Activated naive CD8-positive, alpha-beta T cell (primary cell): ENCODE measurements around the gene ATP8B4.

Experiments used
- H3K27ac Mint-ChIP-seq: one replicate; pipeline ENCODE4 v1.8.0; 2021; ENCODE audit warnings: mixed read lengths
- H3K27me3 Mint-ChIP-seq: one replicate; pipeline ENCODE4 v1.8.0; 2021; ENCODE audit warnings: mixed read lengths
- H3K36me3 Mint-ChIP-seq: one replicate; pipeline ENCODE4 v1.8.0; 2021; ENCODE audit warnings: mixed read lengths
- H3K4me1 Mint-ChIP-seq: one replicate; pipeline ENCODE4 v1.8.0; 2021; ENCODE audit warnings: low read depth, mixed read lengths
- H3K4me3 Mint-ChIP-seq: one replicate; pipeline ENCODE4 v1.8.0; 2021; ENCODE audit warnings: mild to moderate bottlenecking, mixed read lengths
- H3K9me3 Mint-ChIP-seq: one replicate; pipeline ENCODE4 v1.8.0; 2021; ENCODE audit warnings: low read depth, mixed read lengths

The ATP8B4 gene

DNA sequence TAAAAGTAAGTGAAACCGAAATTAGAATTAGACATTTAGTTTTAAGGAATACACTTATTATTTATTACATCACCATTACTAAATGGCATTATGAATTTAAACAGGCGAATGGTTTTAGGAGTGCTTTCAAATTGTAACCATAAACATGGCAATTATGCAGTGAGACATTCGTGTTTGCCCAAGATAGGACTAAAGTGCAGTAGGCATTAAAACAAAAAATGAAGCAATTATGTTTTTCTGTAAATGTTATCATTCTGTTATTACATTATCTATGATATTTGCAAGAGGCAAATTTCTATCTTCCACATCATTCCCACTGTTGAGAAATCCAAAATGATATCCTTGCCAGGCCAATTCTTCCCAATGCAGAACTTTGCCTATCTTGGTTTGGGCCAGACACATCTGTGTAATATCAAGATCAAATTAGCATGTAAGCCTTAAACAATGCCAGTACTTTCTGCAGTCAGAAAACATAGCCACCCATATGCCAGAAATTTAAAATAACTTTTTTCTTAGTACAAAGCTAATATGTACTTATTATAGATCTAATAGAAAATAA, 156.9 kb downstream of the ATP8B4 start:
- H3K27me3 Mint-ChIP-seq = peaks cover 3% of the 10 kb centered on the region
- peaks cover 4% of the 10 kb centered on the region for H3K9me3 Mint-ChIP-seq
- H3K27ac Mint-ChIP-seq = no peak overlapping the region
- no peak overlapping the region for H3K4me3 Mint-ChIP-seq
- H3K36me3 Mint-ChIP-seq = no peaks in the 10 kb centered on the region
- no peaks in the 10 kb centered on the region for H3K4me1 Mint-ChIP-seq

DNA sequence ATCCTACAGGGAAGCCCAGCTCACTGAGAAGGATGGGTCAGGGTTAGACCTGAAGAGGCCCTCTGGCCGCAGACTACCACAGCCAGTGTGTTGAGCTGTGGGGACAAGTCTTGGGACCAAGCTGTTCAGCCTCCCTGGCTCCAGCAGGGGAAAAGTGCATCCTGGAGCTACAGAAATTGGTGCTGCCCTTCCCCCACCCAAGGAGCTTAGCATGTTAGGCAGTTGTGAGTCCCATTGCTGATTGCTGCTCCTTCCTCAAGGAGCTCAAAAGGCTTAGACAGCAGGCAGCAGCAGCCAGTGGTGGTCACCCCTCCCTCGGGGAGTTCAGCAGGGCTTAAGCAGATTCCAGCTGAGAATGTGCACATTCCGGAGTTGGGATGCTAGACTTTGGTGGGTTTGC, 165.6 kb downstream of the ATP8B4 start:
- H3K4me1 Mint-ChIP-seq = no peaks in the 10 kb centered on the region
- H3K36me3 Mint-ChIP-seq = no peaks in the 10 kb centered on the region
- peaks cover 8% of the 10 kb centered on the region for H3K27me3 Mint-ChIP-seq
- no peak overlapping the region for H3K4me3 Mint-ChIP-seq
- H3K9me3 Mint-ChIP-seq = peaks cover 17% of the 10 kb centered on the region
- no peak overlapping the region for H3K27ac Mint-ChIP-seq

DNA sequence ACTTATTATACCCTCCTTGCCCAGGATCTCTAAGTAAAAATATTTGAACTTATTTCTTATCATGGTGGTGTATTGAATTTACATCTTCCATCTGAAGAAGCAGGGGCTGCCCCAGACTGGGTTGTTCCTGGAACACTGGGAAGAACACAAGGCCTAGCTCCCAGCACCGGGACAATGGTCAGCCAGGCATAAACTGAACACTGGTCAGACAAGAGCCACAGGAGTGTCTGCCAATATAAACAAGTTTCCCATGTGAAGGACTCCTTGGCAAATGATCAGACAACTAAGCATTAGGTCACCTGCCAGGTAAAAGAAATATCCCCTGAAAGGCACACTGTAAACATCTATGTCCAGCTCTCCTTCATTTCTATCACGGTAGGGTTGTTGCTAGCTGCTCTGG, 172.4 kb downstream of the ATP8B4 start:
- H3K4me1 Mint-ChIP-seq = no peaks in the 10 kb centered on the region
- peaks cover 30% of the 10 kb centered on the region for H3K9me3 Mint-ChIP-seq
- peaks cover 1% of the 10 kb centered on the region for H3K27me3 Mint-ChIP-seq
- no peak overlapping the region for H3K4me3 Mint-ChIP-seq
- H3K27ac Mint-ChIP-seq = no peak overlapping the region
- peaks cover 2% of the 10 kb centered on the region for H3K36me3 Mint-ChIP-seq

DNA sequence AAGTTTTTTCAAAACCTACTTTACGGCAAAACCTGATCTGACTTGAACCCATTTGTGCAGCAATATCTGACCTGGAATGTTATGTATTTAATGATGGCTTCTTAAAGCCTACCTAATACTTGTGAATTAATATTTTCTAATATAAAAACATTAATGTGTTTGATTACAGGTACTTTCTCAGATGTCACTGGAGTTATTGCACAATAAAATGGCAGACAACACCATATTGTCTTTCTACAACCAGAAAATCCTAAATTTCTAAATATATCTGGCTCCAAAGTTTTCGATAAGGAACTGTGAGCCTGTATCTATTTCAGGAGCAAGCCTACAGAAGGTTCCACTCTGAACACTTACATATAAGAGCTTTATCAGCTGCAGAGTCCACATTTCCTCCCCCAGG, 184.5 kb downstream of the ATP8B4 start:
- Mint-ChIP-seq H3K27me3 (peaks cover 4% of the 10 kb centered on the region), H3K4me1 (no peaks in the 10 kb centered on the region), H3K9me3 (no peaks in the 10 kb centered on the region), H3K27ac (no peak overlapping the region), H3K36me3 (no peaks in the 10 kb centered on the region), H3K4me3 (no peak overlapping the region)

DNA sequence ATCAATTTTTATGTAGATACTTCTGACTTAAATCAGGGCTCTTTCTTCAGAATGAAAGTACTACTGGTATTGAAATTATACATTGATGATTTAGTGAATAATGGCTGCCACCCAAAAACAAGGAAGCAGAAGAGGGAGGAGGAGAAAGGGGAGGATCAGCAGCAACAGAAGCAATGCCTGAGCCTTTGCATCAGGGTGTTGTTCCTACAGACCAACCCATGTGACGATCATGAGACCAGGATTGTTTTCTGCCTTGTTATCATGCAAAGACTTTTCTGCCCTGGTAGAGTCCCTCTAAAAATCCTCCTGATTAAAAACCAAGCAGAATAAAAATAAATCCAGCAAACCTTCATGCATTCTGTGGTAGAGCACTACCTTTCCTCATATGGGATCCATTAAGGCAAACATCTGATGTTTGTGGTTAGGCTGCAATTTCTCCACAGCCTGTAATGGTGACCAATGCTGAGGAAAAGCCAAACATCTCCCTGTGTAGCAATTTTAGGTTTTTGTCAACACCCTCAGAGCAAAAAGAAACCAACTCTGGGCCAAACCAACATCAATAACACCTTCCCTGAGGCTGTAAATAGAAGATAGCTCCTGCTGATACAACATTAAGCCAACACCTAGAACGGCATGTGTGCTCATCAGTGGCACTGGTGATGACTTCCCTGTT, 191.7 kb downstream of the ATP8B4 start:
- no peak overlapping the region for H3K27ac Mint-ChIP-seq
- no peaks in the 10 kb centered on the region for H3K4me1 Mint-ChIP-seq
- no peak overlapping the region for H3K4me3 Mint-ChIP-seq
- peaks cover 4% of the 10 kb centered on the region for H3K27me3 Mint-ChIP-seq
- no peaks in the 10 kb centered on the region for H3K9me3 Mint-ChIP-seq
- H3K36me3 Mint-ChIP-seq = no peaks in the 10 kb centered on the region

DNA sequence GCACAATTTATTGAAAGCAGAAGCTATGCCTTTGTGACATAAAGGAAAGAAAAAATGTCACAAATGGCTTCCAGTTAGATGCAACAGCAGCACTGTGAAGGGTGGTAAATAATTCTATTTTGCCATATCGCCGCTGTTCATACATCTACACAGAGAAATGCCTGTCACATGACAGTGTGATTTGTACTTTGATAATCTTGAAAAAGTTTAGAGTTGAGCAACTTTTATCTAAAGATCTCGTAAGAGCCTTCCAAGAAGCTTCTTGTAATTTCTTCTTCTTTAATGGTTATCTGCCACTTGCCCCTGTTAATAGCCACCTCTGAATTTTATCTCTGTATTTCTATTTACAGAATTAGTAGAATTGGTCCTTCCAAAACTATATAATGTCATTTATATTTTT, 192.3 kb downstream of the ATP8B4 start:
- H3K9me3 Mint-ChIP-seq = no peaks in the 10 kb centered on the region
- H3K4me3 Mint-ChIP-seq = no peak overlapping the region
- H3K27me3 Mint-ChIP-seq = peaks cover 4% of the 10 kb centered on the region
- H3K4me1 Mint-ChIP-seq = no peaks in the 10 kb centered on the region
- H3K36me3 Mint-ChIP-seq = no peaks in the 10 kb centered on the region
- no peak overlapping the region for H3K27ac Mint-ChIP-seq

DNA sequence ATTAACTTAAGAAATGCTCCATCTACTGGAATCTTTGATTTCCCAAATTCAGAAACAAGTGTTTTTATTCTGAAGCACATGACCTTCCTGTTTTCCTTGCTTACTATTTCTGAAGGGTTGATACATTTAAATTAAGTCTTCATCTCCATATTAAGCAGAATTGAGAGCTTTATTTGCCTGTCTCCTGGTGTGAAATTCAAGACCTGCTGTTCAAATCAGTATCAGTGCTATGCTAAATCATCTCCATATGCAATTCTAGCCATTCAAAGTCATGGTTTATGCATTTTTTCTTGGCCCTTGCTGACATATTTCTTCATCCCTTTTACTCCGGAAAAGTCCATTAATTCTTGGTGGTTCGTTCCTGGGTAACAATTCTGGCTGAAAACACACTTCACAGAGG, 195.4 kb downstream of the ATP8B4 start:
- Mint-ChIP-seq H3K27ac (no peak overlapping the region), H3K4me1 (no peaks in the 10 kb centered on the region), H3K4me3 (no peak overlapping the region), H3K27me3 (peaks cover 4% of the 10 kb centered on the region), H3K9me3 (no peaks in the 10 kb centered on the region), H3K36me3 (no peaks in the 10 kb centered on the region)

DNA sequence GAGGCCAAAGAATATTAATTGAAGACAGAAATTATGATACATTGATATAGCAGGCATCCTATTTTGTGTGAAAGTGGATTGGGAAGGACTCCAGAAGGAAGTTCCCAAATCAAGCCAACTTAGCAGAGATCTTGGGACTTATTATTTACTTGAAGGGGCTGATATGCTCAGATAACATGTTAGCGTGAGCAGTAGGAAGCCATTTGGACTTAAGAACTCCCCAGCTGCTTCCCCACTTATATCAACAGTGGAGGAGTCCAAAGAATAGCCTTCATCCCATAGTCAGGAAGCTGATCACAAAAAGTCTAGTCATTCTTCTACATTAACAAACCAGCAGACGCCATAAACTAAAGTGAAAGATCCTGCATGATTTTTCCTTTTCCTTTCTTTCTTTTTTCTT, 200.0 kb downstream of the ATP8B4 start:
- no peaks in the 10 kb centered on the region for H3K4me1 Mint-ChIP-seq
- no peaks in the 10 kb centered on the region for H3K36me3 Mint-ChIP-seq
- peaks cover 1% of the 10 kb centered on the region for H3K27me3 Mint-ChIP-seq
- H3K4me3 Mint-ChIP-seq = no peak overlapping the region
- H3K9me3 Mint-ChIP-seq = peaks cover 4% of the 10 kb centered on the region
- no peak overlapping the region for H3K27ac Mint-ChIP-seq

DNA sequence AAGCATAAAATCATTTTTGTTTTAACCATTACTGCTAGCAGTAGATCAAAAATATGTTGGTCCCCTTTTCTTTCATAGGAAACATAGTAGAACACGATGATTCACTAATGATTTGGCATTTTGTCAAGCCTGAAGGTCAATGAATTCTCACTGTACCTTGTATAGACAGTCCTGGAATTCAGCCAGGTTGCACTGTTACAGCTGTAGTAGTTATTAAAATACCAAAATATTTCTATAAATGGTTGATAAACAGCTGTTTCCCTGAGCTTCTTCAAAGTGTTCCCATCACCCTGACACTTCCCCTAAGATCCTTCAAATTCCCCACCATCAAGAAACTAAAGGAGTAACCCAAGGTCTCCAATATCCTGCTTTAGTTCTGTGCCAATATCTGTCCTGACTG, 200.9 kb downstream of the ATP8B4 start:
- peaks cover 4% of the 10 kb centered on the region for H3K9me3 Mint-ChIP-seq
- H3K36me3 Mint-ChIP-seq = no peaks in the 10 kb centered on the region
- H3K4me3 Mint-ChIP-seq = no peak overlapping the region
- H3K27ac Mint-ChIP-seq = no peak overlapping the region
- H3K27me3 Mint-ChIP-seq = peaks cover 1% of the 10 kb centered on the region
- H3K4me1 Mint-ChIP-seq = no peaks in the 10 kb centered on the region

DNA sequence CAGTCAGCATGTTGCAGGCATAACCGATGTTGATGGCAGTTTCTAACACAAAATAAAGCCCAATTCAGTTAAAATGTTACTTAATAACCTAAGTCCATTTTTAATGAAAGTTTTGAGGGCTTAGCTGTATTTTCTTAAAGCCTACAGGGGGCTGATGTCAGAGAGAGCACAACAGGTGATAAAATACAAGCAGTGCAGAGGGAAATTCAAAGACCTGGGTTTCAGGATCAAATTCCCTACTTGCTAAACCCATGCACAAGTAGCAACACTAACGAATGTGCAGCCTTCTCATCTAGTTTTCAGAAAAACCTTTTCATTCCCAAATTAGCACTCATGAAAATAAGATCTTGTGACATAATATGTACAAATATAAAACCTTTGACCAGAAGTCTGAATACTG, 202.0 kb downstream of the ATP8B4 start:
- Mint-ChIP-seq H3K9me3 (peaks cover 4% of the 10 kb centered on the region), H3K36me3 (no peaks in the 10 kb centered on the region), H3K4me3 (no peak overlapping the region), H3K27ac (no peak overlapping the region), H3K27me3 (peaks cover 1% of the 10 kb centered on the region), H3K4me1 (no peaks in the 10 kb centered on the region)

DNA sequence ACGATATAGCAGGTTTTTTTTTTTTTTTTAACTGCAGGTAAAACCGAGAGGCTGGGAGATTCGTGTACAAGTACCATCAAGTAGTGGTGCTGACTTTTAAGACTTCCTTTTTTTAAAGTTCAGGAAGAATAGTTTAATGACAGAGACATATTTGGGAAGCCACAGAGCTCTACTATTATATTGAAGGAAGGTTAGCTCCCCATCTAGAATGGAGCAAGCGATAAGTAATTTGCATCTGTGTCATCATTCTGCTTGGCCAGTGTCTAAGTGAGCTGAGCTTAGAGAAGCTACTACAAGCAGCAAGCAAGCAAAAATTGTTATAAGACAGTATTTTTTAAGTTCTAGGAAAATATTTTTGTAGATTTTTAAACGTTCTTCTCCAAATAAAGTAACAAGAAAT, 203.2 kb downstream of the ATP8B4 start:
- H3K9me3 Mint-ChIP-seq = peaks cover 4% of the 10 kb centered on the region
- H3K4me1 Mint-ChIP-seq = no peaks in the 10 kb centered on the region
- no peak overlapping the region for H3K4me3 Mint-ChIP-seq
- H3K27ac Mint-ChIP-seq = no peak overlapping the region
- peaks cover 1% of the 10 kb centered on the region for H3K27me3 Mint-ChIP-seq
- no peaks in the 10 kb centered on the region for H3K36me3 Mint-ChIP-seq

DNA sequence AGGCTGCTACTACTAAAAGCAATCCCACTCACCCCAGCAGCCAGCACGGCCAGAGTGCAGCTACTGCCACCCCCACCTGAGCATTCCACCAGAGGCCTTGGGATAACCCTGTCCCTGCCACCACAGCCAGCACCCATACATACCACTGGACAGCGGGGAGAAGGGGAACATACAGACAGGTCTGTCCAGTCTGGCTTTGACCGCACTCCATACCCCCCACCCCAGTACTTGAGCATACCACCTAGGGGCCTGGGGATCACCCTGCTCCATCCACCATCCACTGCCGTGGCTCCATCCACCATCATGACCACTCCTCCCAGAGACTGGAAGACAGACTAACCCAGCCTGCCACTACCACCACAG, 210.1 kb downstream of the ATP8B4 start:
- H3K4me1 Mint-ChIP-seq = no peaks in the 10 kb centered on the region
- no peak overlapping the region for H3K27ac Mint-ChIP-seq
- H3K9me3 Mint-ChIP-seq = peaks cover 8% of the 10 kb centered on the region
- no peaks in the 10 kb centered on the region for H3K36me3 Mint-ChIP-seq
- H3K27me3 Mint-ChIP-seq = peaks cover 5% of the 10 kb centered on the region
- no peak overlapping the region for H3K4me3 Mint-ChIP-seq

DNA sequence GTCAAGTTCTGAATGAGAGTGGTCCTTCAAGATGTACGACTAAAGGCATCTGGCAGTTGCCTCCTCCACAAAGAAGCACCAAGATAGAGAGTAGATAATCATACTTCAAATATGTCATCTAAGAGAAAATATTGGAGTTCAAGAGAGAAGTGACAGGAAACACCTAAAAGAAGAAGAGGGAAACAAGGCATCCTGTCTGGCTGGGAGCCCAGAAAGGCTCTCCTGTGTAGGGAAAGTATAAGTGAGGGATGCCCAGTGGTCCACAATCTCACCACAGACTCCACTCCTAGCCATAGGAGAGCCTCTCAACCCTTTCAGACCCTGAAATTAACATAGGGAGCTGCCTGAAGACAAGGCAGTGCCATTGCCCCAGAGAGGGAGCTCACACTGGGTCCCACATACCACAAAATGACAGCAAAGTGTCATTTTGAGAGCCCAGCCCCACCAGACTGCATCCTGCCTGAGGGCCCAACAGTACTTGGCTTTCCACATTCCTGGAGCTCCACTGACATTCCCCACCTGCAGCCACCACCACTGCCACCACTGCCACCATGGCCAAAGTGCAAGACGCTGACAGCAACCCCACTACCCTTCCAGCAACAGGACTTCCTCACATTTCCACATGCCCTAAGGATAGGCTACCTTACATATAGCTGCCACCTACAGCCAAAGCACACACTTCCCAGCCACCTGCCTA, 210.6 kb downstream of the ATP8B4 start:
- Mint-ChIP-seq H3K4me3 (no peak overlapping the region), H3K36me3 (no peaks in the 10 kb centered on the region), H3K27ac (no peak overlapping the region), H3K27me3 (peaks cover 7% of the 10 kb centered on the region), H3K9me3 (peaks cover 8% of the 10 kb centered on the region), H3K4me1 (no peaks in the 10 kb centered on the region)

DNA sequence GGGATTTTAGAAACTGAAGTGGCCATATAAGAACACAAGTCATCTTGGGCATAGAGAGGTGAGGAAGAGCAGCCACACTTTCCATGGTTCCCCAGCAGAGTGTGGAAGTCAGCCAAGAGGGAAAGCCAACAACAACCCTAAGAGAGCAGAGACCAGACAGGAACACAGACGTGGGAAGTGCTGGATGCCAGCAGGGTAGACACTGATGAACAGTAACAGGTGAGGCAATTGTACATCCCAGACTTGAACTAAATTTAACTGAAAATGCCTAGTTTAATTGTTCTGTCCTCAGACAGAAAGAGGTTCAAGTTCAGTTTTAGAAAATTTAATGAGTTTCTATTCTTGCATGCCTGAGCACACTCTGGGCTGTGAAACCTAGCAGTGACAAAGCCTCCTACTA, 212.1 kb downstream of the ATP8B4 start:
- Mint-ChIP-seq H3K27ac (no peak overlapping the region), H3K9me3 (peaks cover 8% of the 10 kb centered on the region), H3K36me3 (no peaks in the 10 kb centered on the region), H3K4me3 (no peak overlapping the region), H3K4me1 (no peaks in the 10 kb centered on the region), H3K27me3 (peaks cover 7% of the 10 kb centered on the region)

DNA sequence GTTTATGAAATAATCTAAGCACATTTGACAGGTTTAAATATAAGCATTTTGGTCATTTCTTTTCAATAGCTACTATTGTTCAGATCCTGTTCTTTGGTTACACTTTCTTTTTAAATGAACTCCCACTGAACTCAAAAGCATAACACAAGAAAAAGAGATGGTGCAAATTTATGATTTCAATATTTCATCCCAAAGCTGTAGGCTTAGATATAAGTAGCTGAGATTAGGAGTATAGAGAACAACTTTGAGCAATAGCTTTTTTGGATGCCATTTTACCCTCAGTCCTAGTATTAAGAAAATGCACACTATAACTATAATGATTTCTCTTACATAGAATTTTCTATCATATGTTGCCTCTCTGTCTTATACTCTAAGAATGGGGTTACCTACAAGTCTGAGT, 213.8 kb downstream of the ATP8B4 start:
- peaks cover 7% of the 10 kb centered on the region for H3K27me3 Mint-ChIP-seq
- H3K4me1 Mint-ChIP-seq = no peaks in the 10 kb centered on the region
- no peak overlapping the region for H3K4me3 Mint-ChIP-seq
- no peak overlapping the region for H3K27ac Mint-ChIP-seq
- H3K9me3 Mint-ChIP-seq = peaks cover 4% of the 10 kb centered on the region
- H3K36me3 Mint-ChIP-seq = no peaks in the 10 kb centered on the region

DNA sequence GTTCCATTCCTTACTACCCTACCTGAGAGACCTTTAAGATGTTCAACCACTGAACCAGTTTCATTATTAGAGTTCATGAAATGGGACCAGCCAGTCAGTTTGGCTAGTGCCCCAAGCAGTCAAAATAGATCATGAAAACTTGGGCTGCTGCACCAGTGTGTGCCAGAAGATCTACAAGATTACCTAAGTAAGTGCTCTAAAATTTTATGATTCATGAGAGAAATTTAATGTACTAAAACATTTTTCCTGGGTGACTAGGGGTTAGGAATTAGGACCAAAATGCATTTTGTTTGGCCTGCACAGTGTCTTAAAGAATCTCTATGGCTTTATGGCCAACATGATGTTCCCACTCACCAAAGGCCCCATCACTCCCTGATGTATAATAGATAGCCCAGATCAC, 214.7 kb downstream of the ATP8B4 start:
- no peak overlapping the region for H3K4me3 Mint-ChIP-seq

More for the DNA sequence above, 214.7 kb downstream of the ATP8B4 start:
- Mint-ChIP-seq H3K9me3 (no peaks in the 10 kb centered on the region), H3K27ac (no peak overlapping the region), H3K36me3 (no peaks in the 10 kb centered on the region), H3K27me3 (peaks cover 7% of the 10 kb centered on the region), H3K4me1 (no peaks in the 10 kb centered on the region)
